HCEC 1CT (cell line): ENCODE data around the gene HRCT1.
"Not testable (repeated sequence)": the region's sequence is repeated elsewhere in the genome, so short reads cannot be mapped to it uniquely, and the experiment has no call there.

ENCODE experiments used
- DNase-seq: peaks from one replicate; pipeline ENCODE4 v3.0.0-alpha.2; 2017

HRCT1 gene

DNA sequence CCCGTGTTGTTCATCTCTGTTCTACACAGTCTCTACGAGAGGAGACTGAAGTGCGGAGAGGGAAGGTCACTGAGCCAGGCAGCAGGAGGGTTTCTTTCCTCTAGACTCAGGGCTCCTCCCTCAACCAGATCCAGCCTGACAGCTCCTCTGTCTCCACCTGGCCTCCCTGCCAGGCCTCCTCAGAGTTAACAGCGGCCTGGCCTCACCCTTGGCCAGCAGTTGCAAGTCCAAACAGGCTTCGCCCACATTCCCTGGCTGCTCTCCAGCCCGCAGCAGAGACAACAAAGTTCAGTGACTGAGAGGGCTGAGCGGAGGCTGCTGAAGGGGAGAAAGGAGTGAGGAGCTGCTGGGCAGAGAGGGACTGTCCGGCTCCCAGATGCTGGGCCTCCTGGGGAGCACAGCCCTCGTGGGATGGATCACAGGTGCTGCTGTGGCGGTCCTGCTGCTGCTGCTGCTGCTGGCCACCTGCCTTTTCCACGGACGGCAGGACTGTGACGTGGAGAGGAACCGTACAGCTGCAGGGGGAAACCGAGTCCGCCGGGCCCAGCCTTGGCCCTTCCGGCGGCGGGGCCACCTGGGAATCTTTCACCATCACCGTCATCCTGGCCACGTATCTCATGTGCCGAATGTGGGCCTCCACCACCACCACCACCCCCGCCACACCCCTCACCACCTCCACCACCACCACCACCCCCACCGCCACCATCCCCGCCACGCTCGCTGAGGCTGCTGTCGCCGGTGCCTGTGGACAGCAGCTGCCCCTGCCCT, at the start of gene HRCT1:
Gene HRCT1, plus strand, starts transcription at position 291 of the 768 bp plus-strand sequence. Its CDS starts 86 bp downstream, at position 377.
- peak; percentile 95 for DNase-seq

DNA sequence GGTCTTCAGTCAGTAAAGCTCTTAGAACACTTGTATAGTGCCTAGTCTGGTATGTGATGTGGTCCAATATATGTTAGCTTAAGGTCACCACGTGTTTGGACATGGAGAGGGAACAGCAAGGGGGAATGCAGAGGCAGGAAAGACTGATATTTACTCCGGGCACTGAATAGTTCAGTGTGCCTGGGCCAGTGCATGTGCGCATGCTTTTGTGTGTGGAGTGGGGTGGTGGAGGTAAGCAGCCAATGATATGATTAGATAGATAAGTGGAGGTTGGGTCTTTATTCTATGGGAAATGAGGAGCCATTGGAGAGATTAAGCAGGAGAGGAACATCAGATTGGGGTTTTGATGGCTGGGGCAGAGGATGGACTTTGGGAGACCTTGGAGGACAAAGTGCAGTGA, 49.8 kb upstream of the HRCT1 start:
- no peak for DNase-seq

DNA sequence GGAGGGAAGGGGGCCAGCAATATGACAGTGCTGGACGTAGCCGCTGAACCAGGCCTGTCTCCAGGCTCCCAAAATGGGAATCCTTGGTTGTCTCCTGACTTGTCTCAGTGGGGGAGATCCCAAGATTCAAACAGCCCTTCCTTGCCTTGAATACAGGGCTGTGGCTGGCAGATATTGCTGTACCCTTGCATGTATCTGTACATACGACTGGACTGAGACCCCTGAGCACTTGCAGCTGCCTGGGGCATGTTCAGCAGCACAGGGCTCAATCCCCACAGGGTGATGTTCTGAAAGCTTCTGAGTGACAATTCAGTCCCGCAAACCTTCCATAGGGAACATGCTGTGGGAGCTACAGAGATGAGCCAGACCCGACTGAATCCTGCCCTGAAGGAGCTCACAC, 49.1 kb upstream of the HRCT1 start:
- no peak for DNase-seq

DNA sequence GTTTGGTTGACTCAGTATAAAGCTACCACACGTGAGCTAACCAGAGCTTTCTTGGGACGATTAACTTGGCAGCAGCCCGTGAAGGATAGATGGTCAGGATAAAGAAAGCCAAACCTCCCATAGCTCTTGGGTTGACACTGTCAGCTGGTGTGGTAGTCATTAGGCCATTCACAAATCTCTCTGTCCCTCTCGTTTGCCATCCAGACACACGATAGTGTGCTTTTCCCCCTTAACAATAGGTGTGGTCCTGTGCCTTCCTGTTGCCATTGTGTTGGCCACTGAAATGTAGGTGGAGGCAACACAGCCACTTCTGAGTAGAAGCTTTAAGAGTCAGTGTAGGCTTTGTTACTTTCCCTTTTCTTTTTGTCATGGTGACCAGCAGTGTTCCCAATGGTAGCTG, 47.5 kb upstream of the HRCT1 start:
- no peak for DNase-seq

DNA sequence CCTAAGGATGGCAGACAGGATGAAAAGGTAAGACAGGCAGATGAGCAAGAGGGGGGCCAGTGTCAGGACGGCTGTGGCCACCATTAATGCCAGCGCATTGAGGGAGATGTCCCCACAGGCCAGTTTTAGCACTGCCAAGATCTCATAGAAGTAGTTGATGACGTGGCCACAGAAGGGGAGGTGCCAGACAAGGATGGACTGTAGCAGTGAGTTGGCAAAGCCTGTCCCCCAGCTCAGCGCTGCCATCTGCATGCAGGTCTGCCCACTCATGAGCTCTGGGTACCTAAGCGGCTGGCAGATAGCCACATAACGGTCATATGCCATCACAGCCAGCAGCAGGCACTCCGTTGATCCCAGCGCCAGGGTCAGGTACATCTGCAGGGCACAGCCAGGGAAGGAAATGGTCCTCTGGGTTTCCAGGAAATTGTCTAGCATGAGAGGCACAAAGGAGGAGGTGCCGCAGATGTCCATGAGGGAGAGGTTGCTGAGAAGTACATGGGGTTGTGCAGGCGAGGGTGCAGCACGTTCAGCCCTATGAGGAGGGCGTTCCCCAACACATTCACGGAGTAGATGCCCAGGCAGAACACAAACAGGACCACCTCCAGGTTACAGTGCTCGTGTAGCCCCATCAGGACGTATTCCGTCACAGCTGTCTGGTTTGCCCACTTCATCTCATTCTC, 46.6 kb upstream of the HRCT1 start:
- peak; percentile 28 for DNase-seq

DNA sequence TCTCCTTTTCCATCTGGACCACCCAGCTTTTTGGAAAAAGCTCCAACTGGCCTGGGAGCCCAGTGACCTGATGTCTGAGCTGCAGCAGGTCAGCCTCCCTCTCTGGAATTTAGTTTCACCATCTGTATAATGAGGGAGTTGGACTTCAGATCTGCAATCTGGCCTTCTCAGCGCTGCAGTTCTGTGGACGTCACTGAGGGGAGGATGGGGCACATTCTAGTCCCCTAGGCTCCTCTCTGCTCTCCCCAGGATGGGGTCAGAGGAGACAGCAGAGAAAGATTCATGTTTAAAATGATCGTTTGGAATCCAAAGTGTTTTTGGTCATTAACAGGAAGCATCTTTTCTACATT, 46.0 kb upstream of the HRCT1 start:
- no peak for DNase-seq

DNA sequence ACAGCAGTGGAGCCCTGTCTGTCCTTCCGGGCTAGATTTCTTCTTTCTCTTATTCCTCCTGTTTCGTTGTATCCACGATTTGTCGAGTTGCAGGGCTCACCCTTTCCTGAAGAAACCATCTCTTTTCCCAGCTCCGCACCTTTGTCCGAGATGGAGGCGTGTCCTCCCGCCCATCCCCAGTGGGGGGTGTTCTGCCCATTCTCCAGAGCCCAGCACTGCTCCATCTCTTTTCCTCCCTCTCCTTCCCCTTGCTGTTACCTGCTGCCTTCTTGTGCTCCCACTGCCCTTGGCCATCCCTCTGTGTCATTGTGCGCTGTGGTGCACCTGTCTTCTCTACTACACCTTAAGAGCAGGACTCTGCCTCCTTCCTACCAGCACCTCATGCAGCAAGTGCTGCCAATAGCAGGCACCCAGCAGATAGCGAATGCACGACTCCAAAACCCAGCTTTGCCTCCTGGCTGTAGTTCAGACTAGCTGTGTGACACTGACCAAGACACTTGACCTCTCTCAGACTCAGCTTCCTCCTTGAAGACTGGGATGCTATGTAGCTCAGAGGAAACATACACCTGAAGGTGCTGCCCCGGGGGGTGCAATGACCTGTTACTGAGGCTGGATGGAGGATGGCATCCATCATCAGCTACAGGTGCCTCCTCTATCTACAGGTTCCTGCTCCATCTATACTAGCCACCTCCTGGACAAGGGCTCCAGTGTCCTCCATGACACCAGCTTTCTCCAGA, 44.7 kb upstream of the HRCT1 start:
- no peak for DNase-seq

DNA sequence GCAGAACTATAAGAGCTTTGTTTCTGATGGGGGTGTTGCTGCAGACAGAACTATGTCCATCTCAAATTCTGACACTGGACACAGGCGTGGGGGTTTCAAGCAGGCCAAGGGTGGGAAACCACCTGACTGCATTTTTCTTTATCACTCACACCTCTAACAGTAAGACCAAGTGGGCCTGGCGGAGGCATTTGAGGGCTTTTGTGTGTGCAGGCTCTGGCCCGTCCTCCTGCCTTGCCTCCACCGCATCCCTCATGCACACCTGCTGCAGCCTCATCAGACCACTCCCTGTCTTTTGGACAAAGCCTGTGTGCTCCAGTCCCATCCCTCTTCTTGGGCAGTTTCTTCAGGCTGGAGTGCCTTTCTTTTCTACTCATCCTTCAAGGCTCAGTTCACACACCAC, 43.7 kb upstream of the HRCT1 start:
- no peak for DNase-seq

DNA sequence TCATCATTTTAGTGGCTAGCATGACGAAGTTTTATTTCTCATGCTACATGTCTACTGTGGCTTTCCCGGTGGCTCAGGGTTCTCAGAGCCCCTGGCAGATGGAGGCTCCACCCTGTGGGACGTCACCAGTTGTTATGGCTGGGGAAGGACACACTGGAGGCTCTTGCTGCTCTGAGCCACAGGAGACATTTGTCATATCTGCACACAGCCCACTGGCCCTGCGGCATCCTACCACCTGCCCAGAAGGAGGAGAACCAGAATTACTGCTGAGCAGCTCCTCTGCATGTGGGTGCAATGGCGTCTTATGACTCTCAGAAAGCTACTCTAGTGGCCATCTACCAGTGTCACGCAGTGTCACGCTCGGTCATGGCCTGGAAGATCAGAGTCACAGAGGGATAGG, 42.4 kb upstream of the HRCT1 start:
- no peak for DNase-seq

DNA sequence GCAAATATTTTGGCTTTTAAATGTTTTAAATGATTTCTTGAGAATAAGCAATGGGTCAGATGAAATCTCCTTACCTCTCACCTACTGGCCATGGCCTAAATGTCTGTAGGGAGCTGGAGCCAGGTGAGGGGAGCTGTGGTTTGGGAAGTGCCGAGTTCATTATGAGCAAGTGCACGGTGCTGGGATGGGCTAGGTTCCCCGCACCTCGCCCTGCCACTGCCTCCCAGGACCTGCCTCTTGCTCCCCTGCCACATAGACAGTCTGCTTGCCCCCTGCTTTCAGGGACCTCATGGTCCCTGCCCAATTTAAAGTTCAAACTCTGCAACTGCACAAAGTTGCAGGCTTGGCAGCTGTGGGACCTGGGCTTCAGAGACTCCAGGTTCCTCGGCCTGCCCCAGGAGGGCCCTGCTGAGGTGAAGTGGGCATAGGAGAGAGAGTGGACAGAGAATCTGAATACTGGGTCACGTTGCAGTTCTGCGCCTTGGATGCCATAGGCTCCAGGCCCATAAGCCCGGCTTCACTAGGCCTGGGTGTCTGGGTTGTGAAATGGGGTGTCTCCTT, 41.2 kb upstream of the HRCT1 start:
- no peak for DNase-seq

DNA sequence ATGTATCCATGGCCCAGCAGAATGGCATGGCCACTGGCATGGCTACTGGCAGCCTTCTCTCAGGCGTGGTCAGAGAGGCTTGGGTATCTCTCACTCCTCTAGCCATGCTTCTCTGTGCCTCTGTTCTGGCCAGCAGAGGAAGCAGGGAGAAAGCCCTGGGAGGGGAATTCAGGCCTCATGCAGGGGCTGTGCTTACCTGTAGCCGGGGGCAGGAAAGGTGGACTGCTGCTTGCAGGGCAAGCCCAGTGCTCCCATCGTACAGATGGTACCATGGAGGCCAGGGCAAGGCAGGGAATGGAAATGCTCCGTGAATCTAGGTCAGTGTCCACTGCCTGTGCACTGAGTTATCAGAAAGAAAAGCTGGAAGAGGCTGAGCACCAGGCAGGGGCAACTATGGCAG, 38.5 kb upstream of the HRCT1 start:
- DNase-seq = no peak

DNA sequence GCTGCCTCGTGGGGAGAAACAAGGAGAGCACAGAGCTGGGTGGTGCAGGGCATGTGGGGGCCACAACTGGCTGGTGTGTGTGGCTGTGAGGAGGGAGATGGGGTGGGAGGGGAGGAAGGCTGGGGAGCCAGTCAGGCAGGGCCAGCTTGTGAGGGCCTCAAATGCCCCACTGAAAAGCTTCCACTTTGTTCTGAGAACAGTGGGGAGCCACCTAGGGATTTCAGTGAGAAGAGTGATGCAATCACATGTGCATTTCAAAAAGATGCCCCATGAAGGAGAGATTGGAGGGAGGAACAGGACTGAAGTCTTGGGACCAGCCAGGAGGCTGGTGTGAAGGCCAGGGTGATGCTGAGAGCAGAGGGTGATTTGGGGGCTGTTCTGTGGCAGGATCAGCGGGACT, 37.1 kb upstream of the HRCT1 start:
- DNase-seq = no peak

DNA sequence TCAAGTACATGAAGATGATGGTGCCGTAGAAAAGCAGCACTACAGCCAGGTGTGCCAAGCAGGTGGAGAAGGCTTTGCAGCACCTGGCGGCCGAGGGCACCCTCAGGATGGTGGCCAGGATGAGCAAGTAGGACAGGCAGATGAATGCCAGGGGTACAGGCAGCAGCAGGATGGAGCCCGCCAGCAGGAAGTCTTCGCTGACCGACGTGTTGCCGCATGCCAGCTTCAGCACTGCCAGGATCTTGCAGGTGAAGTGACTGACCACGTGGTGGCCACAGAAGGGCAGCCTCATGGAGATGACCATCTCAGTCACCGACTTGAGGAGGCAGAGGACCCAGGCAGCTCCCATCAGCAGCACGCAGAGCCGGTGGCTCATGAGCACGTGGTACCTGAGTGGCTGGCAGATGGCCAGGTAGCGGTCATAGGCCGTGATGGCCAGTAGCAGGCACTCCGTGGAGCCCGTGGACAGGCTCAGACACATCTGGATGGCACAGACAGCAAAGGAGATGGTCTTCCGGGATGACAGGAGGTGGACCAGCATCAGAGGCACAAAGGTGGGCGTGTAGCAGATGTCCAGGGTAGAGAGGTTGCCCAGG, 36.3 kb upstream of the HRCT1 start:
- no peak for DNase-seq

DNA sequence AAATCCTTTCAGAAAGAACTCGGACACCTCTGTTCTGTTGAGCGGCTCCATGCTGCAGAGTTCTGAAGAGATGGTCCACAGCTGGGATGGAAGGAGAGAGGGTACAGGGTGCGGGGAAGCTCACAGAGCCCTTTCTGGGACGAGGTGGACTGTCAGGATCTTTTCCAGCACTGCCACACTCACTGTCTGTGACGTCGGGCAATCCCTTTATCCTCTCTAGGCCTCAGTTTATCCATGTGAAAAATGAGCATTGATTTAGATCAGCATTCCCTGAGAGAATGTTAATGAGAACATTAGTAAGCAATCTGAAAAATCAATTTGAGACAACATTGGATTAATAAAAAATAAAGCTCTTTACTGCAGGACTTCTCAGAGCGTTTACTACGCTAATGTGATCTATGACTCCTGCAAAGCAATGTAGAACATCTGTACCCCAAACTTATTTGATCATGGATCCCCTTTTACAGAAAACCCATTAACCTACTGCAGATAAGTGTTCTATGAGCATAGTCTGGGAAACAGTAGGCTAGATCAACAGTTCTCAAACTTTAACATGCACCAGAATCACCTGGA, 35.6 kb upstream of the HRCT1 start, which contains the start of gene OR13J1:
Gene OR13J1, minus strand, starts transcription at position 51 of the 573 bp plus-strand sequence. Its CDS starts 0 bp downstream, at position 51.
- DNase-seq = no peak

DNA sequence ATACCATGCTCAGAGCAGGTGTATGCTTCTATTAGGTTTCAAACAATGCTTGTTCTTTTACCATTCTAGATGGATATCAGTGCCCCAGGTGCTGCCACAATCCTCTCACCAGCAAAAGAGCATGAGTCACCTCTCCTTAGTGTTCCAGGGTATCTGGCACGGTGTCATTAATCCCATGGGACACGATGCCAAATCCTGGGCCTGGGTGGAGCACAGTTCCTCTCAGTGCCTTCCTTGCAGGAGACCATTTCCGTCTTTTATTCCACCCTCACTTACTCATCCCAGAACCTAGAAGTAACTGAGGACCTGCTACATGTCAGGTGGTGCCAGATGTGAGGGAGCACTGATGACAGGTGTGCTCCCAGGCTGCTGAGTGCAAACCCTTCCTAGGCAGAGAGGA, 34.5 kb upstream of the HRCT1 start:
- DNase-seq = no peak

DNA sequence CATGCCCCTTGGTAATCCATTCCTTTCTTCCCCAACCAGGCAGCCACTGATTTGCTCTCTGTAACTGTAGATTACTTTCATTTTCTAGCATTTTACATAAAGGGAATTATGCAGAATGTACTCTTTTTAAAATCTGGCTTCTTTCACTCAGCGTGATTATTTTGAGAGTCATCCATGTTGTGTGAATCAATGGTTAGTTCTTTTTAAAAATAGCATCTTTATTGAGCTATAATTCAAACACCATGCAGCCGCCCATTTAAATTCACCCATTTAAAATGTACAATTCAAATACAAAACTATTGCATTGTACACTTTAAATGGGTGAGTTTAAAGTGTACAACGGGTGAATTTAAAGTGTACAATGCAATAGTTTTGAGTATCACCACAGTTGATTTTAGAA, 33.5 kb upstream of the HRCT1 start:
- no peak for DNase-seq

DNA sequence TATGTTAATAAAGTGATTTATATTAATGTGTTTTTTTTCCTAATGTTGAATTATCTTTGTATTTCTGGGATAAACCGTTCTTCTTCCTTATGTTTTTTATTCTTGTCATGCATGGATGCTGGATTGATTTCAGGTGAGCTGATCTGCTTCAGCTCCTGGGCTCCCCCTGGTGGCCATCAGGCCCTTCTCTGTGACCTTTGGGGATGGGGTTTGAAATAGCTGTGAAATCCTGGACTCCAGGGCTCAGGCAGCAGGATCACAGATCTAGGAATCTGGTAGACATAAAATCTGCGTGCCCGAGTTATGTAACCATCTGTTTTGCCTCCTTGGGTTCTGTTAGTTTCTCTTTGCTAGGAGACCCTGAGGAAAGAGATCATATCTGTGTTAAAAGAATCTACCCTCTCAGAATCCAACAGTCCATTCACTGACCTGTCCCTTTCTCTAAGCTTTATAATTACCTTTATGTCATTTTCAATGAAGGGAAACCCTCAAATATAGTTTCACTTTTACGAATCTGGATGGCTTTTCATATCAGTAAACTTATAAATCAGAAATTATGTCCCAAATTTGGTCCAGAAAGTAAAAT, 23.6 kb upstream of the HRCT1 start:
- peak; percentile 50 for DNase-seq

DNA sequence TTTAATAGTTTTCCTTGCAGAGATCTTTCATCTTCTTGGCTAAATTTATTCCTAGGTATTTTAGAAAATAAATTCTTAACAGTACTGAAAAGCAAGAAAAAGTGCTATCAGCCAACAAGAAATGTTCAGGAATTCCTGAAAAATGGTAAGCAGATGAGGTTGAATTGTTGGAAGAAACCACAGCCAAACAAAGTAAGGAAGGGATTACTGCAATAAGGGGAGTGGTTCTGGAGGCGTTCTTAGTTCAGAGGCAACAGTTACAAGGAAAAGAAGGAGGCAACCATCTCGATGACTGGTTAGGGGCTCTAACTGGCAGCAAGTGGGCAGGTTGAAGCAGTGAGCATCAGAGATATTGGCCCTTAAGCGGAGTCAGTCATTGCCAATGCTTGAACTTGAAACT, 23.0 kb upstream of the HRCT1 start:
- DNase-seq = no peak

DNA sequence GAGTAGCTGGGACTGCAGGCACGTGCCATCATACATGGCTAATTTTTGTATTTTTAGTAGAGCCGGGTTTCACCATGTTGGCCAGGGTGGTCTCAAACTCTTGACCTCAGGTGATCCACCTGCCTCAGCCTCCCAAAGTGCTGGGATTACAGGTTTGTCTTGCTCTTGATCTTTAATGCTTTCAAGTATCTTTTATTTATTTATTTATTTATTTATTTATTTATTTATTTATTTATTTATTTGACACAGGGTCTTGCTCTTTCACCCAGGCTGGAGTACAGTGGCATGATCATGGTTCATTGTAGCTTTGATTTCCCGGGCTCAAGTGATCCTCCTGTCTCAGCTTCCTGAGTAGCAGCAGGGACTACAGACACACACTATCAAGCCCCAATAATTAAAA, 21.1 kb upstream of the HRCT1 start:
- DNase-seq = not testable (repeated sequence)

DNA sequence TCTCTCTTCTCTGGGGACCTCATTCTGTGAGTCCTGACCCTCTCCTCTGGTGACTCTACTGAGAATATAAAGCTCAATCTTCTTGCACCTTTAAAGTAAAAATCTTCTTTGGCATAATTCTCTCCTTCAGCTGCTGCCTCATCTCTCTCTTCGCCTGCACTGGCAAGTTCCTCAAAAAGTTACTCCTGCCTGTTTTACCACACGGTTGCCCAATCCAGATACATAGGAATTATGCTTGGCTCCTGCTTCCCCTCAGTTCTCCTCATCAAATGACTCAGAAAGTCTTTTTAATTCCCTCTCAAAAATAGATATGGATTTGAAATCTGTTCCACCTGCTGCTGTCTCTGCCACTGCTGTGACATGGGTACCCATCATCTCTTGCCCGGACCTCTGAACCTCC, 14.4 kb upstream of the HRCT1 start:
- no peak for DNase-seq

DNA sequence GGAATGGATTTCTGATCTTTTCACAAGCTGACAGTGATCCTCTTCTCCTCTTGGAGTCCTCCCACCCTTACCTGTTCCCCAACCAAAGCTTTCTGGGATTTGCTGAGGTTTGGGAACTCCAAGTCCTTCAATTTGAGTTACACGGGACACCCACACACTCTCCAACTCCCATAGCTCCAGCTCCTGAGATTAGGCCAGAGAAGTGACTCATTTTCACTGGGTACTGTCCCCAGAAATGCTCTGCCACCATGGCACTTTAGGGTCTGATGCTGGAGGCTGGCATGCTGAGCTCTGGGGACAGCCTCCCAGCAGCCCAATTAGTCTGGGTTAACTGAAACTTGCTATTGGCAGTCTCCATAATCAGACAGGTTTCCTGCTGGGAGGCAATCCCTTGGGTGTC, 14.0 kb upstream of the HRCT1 start:
- DNase-seq = no peak

DNA sequence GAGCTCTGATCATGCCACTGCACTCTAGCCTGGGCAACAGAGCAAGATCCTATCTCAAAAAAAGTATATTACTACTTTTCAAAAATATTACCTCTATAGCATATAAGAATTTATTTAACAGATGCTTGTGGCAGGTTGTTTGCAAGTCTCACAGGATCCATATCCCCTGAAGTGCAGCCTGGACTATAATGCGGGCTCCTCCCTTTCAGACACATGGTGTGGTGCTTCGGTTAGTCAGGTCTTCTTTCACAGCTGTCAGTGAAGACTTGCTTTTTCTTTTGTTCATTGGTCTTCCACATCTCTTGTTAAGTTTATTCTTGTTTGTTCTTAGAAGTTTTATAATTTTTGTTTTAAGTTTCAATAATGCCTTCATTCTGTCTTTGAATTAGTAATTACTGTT, 9.4 kb upstream of the HRCT1 start:
- DNase-seq = no peak
